A549 (cell line): Measurements from ENCODE around the gene CBLN1. TPM values are rescaled to one million over a fixed set of nuclear protein-coding genes. Genes with fewer than 3 reads are reported as not detected.

ENCODE experiments used
- ATAC-seq, 2 experiments: fragments of 200-7000 bp in 1 of 2; fragments of >200 bp in 1 of 2; cut with Nextera tagmentation in 1 of 2; cut with Tn5 transposase in 1 of 2; 3 replicates each; pipeline versions ENCODE4 v1.8.0 to v1.9.1; 2018 to 2020; ENCODE audit warnings: mild to moderate bottlenecking in 1 of 2, moderate library complexity in 1 of 2
- CTCF ChIA-PET: fragments of 300-600 bp; sonication (Branson Sonifier 250); formaldehyde crosslinking; extraction: SDS; loops from one replicate; lab custom pipeline; 2021; ENCODE audit warnings: antibody characterized with exemption, inconsistent platforms; lab: Yijun Ruan, JAX
- POLR2A ChIA-PET: fragments of 350-600 bp; formaldehyde crosslinking; extraction: SDS; loops from one replicate; lab custom pipeline; 2021; ENCODE audit warnings: antibody characterized with exemption, inconsistent platforms; lab: Yijun Ruan, JAX
- DNase-seq, 2 experiments: peaks; one replicate each; pipeline versions ENCODE4 v3.0.0 to v3.0.0-alpha.2; 2011 to 2016; ENCODE audit warnings: low read depth in 1 of 2, low spot score in 1 of 2
- FAIRE-seq: peaks from 2 replicates; lab custom pipeline; 2011; peaks lifted over from hg19 to GRCh38; lab: Jason Lieb, UNC
- H3K27ac ChIP-seq, 2 experiments: fragments of >200 bp; sonication (Bioruptor Twin); formaldehyde crosslinking; 3 replicates each; pipeline ENCODE4 v1.5.1; 2016 to 2017
- H3K4me1 ChIP-seq: fragments of >200 bp; sonication (Bioruptor Twin); formaldehyde crosslinking; 3 replicates; pipeline ENCODE4 v1.6.1; 2016
- H3K4me2 ChIP-seq: fragments of >200 bp; sonication (Bioruptor Twin); formaldehyde crosslinking; 3 replicates; pipeline ENCODE4 v1.6.1; 2016
- H3K4me3 ChIP-seq: fragments of >200 bp; sonication (Bioruptor Twin); formaldehyde crosslinking; 3 replicates; pipeline ENCODE4 v1.5.1; 2016
- H3K9me3 ChIP-seq: fragments of >200 bp; sonication (Bioruptor Twin); formaldehyde crosslinking; 3 replicates; pipeline ENCODE4 v1.6.1; 2016
- BCL3 ChIP-seq: fragments of >200 bp; sonication (Bioruptor Twin); formaldehyde crosslinking; IDR thresholded peaks from 3 replicates; pipeline ENCODE4 v1.6.1; 2016
- CBX2 ChIP-seq: fragments of 200-600 bp; sonication (generic); IDR thresholded peaks from 2 replicates; pipeline ENCODE4 v1.6.1; 2016; ENCODE audit warnings: low read depth, mild to moderate bottlenecking, borderline replicate concordance
- CEBPB ChIP-seq, 2 experiments: fragments of >200 bp in 1 of 2; sonication (Bioruptor Twin) in 1 of 2; formaldehyde crosslinking in 1 of 2; IDR thresholded peaks; 2 replicates each; pipeline ENCODE4 v1.6.1; 2012 to 2016
- EHMT2 ChIP-seq: fragments of 200-600 bp; sonication (generic); IDR thresholded peaks from 2 replicates; pipeline ENCODE4 v1.6.1; 2016; ENCODE audit warnings: antibody characterized with exemption, low read depth, mild to moderate bottlenecking, moderate library complexity
- ELK1 ChIP-seq: fragments of 150-350 bp; IDR thresholded peaks from 2 replicates; pipeline ENCODE4 v1.6.1; 2014; ENCODE audit warnings: low read depth, mild to moderate bottlenecking, low read length
- EP300 ChIP-seq, 2 experiments: fragments of >200 bp; sonication (Bioruptor Twin); formaldehyde crosslinking; IDR thresholded peaks; 2 replicates in 1 of 2; 3 replicates in 1 of 2; pipeline ENCODE4 v1.6.1; 2016 to 2017
- ESRRA ChIP-seq: fragments of 150-350 bp; IDR thresholded peaks from 2 replicates; pipeline ENCODE4 v1.6.1; 2014; ENCODE audit warnings: mild to moderate bottlenecking, low read length, borderline replicate concordance
- FOXS1 ChIP-seq: fragments of 250-450 bp; sonication (Bioruptor Pico); IDR thresholded peaks from 2 replicates; pipeline ENCODE4 v1.5.0; 2020; ENCODE audit warnings: mild to moderate bottlenecking, moderate library complexity
- GATA3 ChIP-seq: IDR thresholded peaks from 2 replicates; pipeline ENCODE4 v1.6.1; 2012; ENCODE audit warnings: borderline replicate concordance
- HEYL ChIP-seq: fragments of 250-450 bp; sonication (Bioruptor Pico); IDR thresholded peaks from 2 replicates; pipeline ENCODE4 v1.8.0; 2021; ENCODE audit warnings: mild to moderate bottlenecking, moderate library complexity
- HOXA7 ChIP-seq: fragments of 250-450 bp; sonication (Bioruptor Pico); IDR thresholded peaks from 2 replicates; pipeline ENCODE4 v1.5.0; 2020; ENCODE audit warnings: mild to moderate bottlenecking, moderate library complexity
- HOXB13 ChIP-seq: fragments of 250-450 bp; sonication (Bioruptor Pico); IDR thresholded peaks from 2 replicates; pipeline ENCODE4 v1.5.0; 2020; ENCODE audit warnings: low read depth, mild to moderate bottlenecking, moderate library complexity
- JUNB ChIP-seq: fragments of >200 bp; sonication (Bioruptor Twin); formaldehyde crosslinking; IDR thresholded peaks from 2 replicates; pipeline ENCODE4 v1.6.1; 2016
- KDM1A ChIP-seq: fragments of 200-600 bp; sonication (generic); IDR thresholded peaks from 2 replicates; pipeline ENCODE4 v1.6.1; 2016; ENCODE audit warnings: low read depth, mild to moderate bottlenecking
- MAX ChIP-seq: IDR thresholded peaks from 2 replicates; pipeline ENCODE4 v1.6.1; 2012
- MAZ ChIP-seq: fragments of 150-350 bp; IDR thresholded peaks from 2 replicates; pipeline ENCODE4 v1.6.1; 2014; ENCODE audit warnings: antibody characterized with exemption, low read depth, low read length, borderline replicate concordance
- NFE2L2 ChIP-seq: fragments of 150-350 bp; conservative IDR thresholded peaks from 2 replicates; pipeline ENCODE4 v1.6.1; 2014; ENCODE audit warnings: low read length
- NPAS2 ChIP-seq: fragments of 250-450 bp; sonication (Bioruptor Pico); IDR thresholded peaks from 2 replicates; pipeline ENCODE4 v1.8.0; 2022; ENCODE audit warnings: mild to moderate bottlenecking, moderate library complexity, borderline replicate concordance
- PBX3 ChIP-seq: IDR thresholded peaks from 2 replicates; pipeline ENCODE4 v1.6.1; 2012
- POLR2A ChIP-seq: IDR thresholded peaks from 2 replicates; pipeline ENCODE4 v1.6.1; 2012; ENCODE audit warnings: mild to moderate bottlenecking, low read length
- POLR2AphosphoS2 ChIP-seq: conservative IDR thresholded peaks from 2 replicates; pipeline ENCODE4 v1.6.1; 2012; ENCODE audit warnings: low read length, improper control_type of control experiment, inconsistent platforms
- RARB ChIP-seq: fragments of 250-450 bp; sonication (Bioruptor Pico); IDR thresholded peaks from 2 replicates; pipeline ENCODE4 v1.8.0; 2021; ENCODE audit warnings: mild to moderate bottlenecking, moderate library complexity
- RCOR1 ChIP-seq: fragments of 150-350 bp; IDR thresholded peaks from 2 replicates; pipeline ENCODE4 v1.6.1; 2014; ENCODE audit warnings: antibody characterized with exemption, low read length, low read depth
- REST ChIP-seq: fragments of 200-600 bp; sonication (generic); IDR thresholded peaks from 2 replicates; pipeline ENCODE4 v1.6.1; 2016; ENCODE audit warnings: antibody characterized with exemption, mild to moderate bottlenecking, moderate library complexity
- SMC3 ChIP-seq: fragments of >200 bp; sonication (Bioruptor Twin); formaldehyde crosslinking; IDR thresholded peaks from 3 replicates; pipeline ENCODE4 v1.6.1; 2018; ENCODE audit warnings: inconsistent platforms
- TFCP2L1 ChIP-seq: fragments of 250-450 bp; sonication (Bioruptor Pico); IDR thresholded peaks from 2 replicates; pipeline ENCODE4 v1.5.0; 2021; ENCODE audit warnings: mild to moderate bottlenecking
- ZSCAN20 ChIP-seq: fragments of 250-450 bp; sonication (Bioruptor Pico); IDR thresholded peaks from 2 replicates; pipeline ENCODE4 v1.8.0; 2022; ENCODE audit warnings: mild to moderate bottlenecking, moderate library complexity
- WGBS: methylation state at CpG from one replicate; pipeline ENCODE4 v1.1.6; 2017; ENCODE audit errors: missing lambda C conversion rate; 5-methylcytosine and 5-hydroxymethylcytosine counted together
- polyA plus RNA-seq, 4 experiments: library from polyadenylated mRNA; depleted of rRNA in 3 of 4; stranded (reverse); fragments of >200 nt; fragmentation: RNase III in 1 of 4; extraction: RNeasy Plus Mini Kit Qiagen cat#74134 plus additional on column Dnase treatment in 1 of 4; gene quantifications; 2 replicates in 3 of 4; 3 replicates in 1 of 4; pipeline ENCODE4 v1.2.3, GENCODE V29; 2011 to 2017

CBLN1 gene
- polyA plus RNA-seq, 2 of the 4 experiments (the other 2 are of a cell fraction): 0.04 TPM; not detected in 1

GRCh38 chr16:49262501-49262900, 19.1 kb downstream of the CBLN1 start:
- DNase-seq (no peak), FAIRE-seq (no peak), ATAC-seq (no peak)
- no peaks in the 10 kb centered on the region for H3K4me1 ChIP-seq
- H3K4me3 ChIP-seq: no peak overlapping the region
- no peak overlapping the region for H3K4me2 ChIP-seq
- TF ChIP-seq NFE2L2 (no peak), CBX2 (no peak)
- ChIA-PET CTCF (interaction anchor here (1.8 kb wide), 1 partner anchor 87 kb away, joined by 4 read pairs; no protein-coding TSS in a partner anchor), POLR2A (no interaction called here)
- no peaks in the 10 kb centered on the region for H3K9me3 ChIP-seq
- 3% methylated on average over 5 of the region's 5 CpGs for WGBS
- H3K27ac ChIP-seq: no peak overlapping the region

GRCh38 chr16:49261930-49262329, 19.7 kb downstream of the CBLN1 start:
- FAIRE-seq (no peak), DNase-seq (no peak), ATAC-seq (no peak)
- Histone ChIP-seq H3K4me2 (no peak overlapping the region), H3K27ac (no peak overlapping the region), H3K4me3 (no peak overlapping the region), H3K9me3 (no peaks in the 10 kb centered on the region), H3K4me1 (no peaks in the 10 kb centered on the region)
- ChIA-PET CTCF (interaction anchor here (1.8 kb wide), 1 partner anchor 88 kb away, joined by 4 read pairs; no protein-coding TSS in a partner anchor), POLR2A (no interaction called here)
- TF ChIP-seq EP300 (IDR thresholded peaks at IDR 0.05) (no peak), ESRRA (no peak), ZSCAN20 (no peak), TFCP2L1 (CRISPR knock-in tag) (no peak), NPAS2 (CRISPR knock-in tag) (no peak), GATA3 (no peak), HEYL (no peak), SMC3 (no peak), MAX (no peak), CEBPB (IDR thresholded peaks at IDR 0.05) (no peak), FOXS1 (CRISPR knock-in tag) (no peak), KDM1A (no peak), PBX3 (no peak), EHMT2 (no peak), RCOR1 (no peak), JUNB (no peak)

- FAIRE-seq (no peak), DNase-seq (no peak), ATAC-seq (no peak)
- 3% methylated on average over 8 of the region's 8 CpGs for WGBS
- ChIA-PET POLR2A (no interaction called here), CTCF (interaction anchor here (1.8 kb wide), 1 partner anchor 89 kb away, joined by 4 read pairs; no protein-coding TSS in a partner anchor)
- Histone ChIP-seq H3K4me1 (no peaks in the 10 kb centered on the region), H3K4me3 (no peak overlapping the region), H3K4me2 (no peak overlapping the region), H3K9me3 (no peaks in the 10 kb centered on the region), H3K27ac (no peak overlapping the region)
- TF ChIP-seq HOXA7 (no peak), MAZ (no peak), RARB (CRISPR knock-in tag) (no peak), HOXB13 (CRISPR knock-in tag) (no peak), FOXS1 (CRISPR knock-in tag) (no peak), CEBPB (IDR thresholded peaks at IDR 0.05) (no peak), BCL3 (no peak), REST (no peak), ELK1 (no peak), POLR2AphosphoS2 (no peak), POLR2A (no peak)
These were observed 20.6 kb downstream of the CBLN1 start for GRCh38 chr16:49260956-49261530.
